Measurements from ENCODE around the gene TUBB.
"Not testable (repeated sequence)": the region's sequence is repeated elsewhere in the genome, so short reads cannot be mapped to it uniquely, and the experiment has no call there.

TUBB gene

GRCh38 chr6:30719356-30719755, 796 bp upstream of the TUBB start:
- no peak for DNase-seq

- peak; percentile 81 for DNase-seq
These were observed 616 bp downstream of the TUBB start for GRCh38 chr6:30720738-30721197.

DNA sequence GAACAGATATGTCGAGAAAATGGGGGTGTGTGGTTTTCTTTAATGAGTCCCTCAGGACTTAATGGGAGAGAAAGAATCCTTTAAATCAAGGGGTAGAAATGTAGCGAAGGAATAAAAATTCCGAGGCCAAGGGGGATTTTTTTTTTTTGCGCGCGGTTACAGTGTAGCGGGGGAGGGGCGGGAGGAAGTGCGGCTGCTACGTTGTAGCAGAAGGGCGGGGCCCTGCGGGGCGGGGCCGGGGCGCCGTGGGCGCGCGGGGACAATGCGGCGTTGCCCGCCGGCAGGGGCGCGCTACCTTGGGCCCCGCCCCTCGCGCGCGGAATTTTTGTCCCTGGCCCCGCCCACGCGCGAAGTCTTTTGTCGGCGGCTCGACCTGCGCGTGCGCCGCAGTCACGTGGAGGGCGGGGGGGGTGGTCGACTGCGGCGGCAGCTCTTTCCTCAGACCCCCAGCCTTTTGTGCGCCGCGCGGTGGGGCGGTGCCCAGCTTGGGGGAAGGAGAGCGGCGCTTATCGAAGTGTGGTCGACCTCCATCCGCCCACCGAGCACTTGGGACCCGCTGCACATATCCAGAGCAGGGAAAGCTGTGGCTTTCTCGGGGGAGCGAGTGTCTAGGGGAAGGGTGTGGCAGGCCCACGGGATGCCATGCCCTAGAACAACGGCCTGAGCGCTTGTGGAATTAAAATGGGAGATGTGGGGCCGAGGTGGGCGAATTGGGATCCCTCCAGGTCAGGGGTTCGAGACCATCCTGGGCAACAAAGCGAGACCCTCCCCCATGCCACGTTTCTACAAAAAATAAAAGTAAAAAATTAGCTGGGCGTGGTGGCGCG, 1.3 kb downstream of the TUBB start:
- peak; percentile 94 for DNase-seq

DNA sequence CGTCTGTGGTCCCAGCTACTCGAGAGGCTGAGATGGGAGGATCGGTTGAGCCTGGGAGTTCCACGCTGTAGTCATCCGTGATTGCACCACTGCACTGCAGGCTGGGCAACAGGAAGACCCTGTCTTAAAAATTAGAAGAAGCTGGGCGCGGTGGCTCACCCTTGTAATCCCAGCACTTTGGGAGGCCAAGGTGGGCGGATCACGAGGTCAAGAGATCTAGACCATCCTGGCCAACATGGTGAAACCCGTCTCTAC, 1.8 kb downstream of the TUBB start:
- DNase-seq: not testable (repeated sequence)

DNA sequence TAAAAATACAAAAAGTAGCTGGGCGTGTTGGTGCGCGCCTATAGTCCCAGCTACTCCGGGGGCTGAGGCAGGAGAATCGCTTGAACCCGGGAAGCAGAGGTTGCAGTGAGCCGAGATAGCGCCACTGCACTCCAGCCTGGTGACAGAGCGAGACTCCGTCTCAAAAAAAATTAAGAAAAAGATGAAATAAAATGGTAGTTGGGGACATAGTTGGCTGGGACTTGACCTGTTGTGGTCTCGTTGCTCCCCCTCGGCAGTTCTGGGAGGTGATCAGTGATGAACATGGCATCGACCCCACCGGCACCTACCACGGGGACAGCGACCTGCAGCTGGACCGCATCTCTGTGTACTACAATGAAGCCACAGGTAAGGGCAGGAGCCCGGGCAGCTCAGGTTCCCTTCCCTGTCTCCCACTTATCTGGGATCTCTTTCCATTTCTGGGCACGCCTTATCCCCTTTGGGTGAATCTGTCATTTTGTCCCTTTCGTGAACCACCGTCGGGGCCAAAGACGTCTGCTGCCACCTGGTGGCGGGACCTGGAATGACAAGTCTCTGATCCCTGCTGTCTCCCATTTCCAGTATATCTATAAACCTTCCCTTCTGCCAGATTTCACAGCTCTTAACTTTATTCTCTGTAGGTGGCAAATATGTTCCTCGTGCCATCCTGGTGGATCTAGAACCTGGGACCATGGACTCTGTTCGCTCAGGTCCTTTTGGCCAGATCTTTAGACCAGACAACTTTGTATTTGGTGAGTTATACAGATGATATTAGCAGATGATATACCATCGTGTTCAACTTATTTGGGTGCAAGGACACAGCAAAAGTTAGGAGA, 2.3 kb downstream of the TUBB start:
- peak; percentile 89 for DNase-seq

DNA sequence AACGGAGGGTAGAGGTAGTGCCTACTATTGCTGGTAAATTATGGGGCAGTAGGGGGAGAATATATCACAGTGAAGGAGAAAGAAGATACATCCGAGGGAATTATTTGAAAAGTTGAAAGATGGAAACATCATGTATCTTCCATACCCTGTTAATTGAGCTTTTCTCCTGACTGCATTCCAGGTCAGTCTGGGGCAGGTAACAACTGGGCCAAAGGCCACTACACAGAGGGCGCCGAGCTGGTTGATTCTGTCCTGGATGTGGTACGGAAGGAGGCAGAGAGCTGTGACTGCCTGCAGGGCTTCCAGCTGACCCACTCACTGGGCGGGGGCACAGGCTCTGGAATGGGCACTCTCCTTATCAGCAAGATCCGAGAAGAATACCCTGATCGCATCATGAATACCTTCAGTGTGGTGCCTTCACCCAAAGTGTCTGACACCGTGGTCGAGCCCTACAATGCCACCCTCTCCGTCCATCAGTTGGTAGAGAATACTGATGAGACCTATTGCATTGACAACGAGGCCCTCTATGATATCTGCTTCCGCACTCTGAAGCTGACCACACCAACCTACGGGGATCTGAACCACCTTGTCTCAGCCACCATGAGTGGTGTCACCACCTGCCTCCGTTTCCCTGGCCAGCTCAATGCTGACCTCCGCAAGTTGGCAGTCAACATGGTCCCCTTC, 3.1 kb downstream of the TUBB start:
- DNase-seq: not testable (repeated sequence)

DNA sequence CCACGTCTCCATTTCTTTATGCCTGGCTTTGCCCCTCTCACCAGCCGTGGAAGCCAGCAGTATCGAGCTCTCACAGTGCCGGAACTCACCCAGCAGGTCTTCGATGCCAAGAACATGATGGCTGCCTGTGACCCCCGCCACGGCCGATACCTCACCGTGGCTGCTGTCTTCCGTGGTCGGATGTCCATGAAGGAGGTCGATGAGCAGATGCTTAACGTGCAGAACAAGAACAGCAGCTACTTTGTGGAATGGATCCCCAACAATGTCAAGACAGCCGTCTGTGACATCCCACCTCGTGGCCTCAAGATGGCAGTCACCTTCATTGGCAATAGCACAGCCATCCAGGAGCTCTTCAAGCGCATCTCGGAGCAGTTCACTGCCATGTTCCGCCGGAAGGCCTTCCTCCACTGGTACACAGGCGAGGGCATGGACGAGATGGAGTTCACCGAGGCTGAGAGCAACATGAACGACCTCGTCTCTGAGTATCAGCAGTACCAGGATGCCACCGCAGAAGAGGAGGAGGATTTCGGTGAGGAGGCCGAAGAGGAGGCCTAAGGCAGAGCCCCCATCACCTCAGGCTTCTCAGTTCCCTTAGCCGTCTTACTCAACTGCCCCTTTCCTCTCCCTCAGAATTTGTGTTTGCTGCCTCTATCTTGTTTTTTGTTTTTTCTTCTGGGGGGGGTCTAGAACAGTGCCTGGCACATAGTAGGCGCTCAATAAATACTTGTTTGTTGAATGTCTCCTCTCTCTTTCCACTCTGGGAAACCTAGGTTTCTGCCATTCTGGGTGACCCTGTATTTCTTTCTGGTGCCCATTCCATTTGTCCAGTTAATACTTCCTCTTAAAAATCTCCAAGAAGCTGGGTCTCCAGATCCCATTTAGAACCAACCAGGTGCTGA, 3.9 kb downstream of the TUBB start:
- DNase-seq: not testable (repeated sequence)

- no peak for DNase-seq
These were observed 4.9 kb downstream of the TUBB start for GRCh38 chr6:30724906-30725667.

GRCh38 chr6:30725713-30726505, 5.8 kb downstream of the TUBB start:
- no peak for DNase-seq

- DNase-seq: no peak
These were observed 6.6 kb downstream of the TUBB start for GRCh38 chr6:30726506-30727413.

- DNase-seq: no peak
These were observed 7.9 kb downstream of the TUBB start for GRCh38 chr6:30727920-30728553.

- peak; percentile 79 for DNase-seq
These were observed 10.7 kb downstream of the TUBB start for GRCh38 chr6:30730601-30731435.

DNA sequence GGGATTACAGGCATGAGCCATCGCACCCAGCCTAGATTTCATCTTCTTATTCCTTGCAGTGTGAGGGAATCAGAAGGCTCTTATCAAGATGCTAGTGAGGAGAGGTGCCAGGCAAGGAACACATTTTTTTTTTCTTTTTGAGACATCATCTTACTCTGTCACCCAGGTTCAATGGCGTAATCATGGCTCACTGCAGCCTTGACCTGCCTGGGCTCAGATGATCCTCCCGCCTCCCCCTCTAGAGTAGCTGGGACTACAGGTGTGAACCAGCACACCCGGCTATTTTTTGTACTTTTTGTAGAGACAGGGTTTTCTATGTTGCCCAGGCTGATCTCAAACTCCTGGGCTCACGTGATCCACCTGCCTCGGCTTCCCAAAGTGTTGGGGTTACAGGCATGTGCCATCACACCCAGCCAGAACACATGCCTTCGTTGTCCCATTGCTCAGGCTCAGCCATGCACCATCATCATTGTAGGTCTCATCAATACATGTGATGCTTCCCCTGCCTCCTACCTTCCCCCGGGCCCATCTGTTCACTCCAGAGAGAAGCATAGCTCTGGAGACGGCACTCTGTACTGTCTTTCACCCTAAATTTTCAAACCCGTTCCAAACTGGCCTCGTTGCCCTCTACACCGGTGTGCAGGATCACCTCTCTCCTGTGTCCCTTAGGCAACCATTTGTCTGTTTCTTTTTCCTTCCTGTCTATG, 12.2 kb downstream of the TUBB start:
- DNase-seq: no peak

- no peak for DNase-seq
These were observed 15.6 kb downstream of the TUBB start for GRCh38 chr6:30735668-30736314.

DNA sequence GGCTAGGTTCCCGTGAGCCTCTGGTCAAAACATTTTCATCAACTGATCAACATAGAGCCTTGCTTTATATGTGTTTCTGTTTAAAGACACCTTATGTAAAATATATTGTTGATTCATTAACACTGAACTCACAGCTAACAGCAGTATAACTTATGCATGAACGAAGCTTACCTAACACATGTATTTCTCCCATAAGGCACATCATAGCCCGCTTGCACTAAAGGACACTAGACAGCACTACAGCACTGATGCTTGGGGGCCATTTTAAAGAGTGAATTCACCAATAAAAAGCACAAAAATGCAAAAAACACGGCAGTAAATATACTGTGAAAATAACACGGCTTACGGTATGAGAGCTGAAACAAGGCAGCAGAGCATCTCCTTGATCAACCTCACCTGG, 18.4 kb downstream of the TUBB start:
- no peak for DNase-seq

DNA sequence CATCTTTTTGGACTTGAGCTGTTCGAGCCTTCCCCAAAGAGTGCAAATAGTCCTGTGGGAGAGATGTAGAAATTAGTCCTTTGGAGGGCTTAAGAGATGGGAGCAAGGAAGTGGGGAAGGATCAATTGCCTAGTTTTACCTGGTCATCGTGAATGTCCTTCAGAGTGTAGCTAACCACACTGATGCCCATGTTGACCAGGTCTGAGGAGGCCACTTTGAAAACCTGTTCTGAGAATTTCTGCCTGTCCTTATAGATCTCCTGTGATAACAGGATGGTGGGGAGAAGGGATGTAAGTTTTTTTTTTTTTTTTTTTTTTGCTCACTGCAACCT, 20.4 kb downstream of the TUBB start:
- no peak for DNase-seq

DNA sequence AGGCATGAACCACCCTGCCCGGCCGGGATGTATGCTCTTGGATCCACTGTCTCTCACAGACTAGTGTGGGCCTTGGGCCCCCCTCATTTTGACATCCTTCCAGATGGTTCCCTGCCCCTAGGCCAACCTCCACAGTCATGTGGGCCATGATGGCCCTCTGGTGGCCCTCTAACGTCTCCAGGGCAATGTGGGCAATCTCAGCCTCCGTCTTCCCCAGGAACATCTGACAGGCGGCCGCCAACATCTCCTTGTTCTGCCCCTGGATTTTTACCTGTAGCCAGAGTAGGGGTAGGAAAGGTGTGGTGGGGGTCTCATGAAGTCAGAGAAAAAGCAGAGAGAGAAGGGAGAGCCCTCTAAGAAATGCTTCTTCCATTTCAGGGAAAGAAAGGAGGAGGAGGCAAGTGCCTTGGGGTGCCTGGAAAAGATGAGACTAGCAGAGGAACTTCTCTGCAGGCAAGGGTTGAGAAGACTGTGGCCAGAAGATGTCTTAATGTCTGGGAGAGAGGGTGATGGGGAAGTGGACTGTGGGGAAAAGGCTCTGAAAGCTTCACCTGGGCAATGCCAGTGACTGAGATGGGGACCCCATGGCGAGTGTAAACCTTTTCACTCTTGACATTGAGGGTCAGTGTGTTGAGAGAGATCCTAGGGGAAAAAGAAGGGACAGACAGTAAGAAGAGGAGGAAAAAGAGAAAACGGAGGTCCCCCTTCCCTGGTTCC, 21.1 kb downstream of the TUBB start:
- DNase-seq: no peak
